ENCODE results near the gene RAB30.
"Not testable (repeated sequence)": the region's sequence is repeated elsewhere in the genome, so short reads cannot be mapped to it uniquely, and the experiment has no call there.

RAB30 gene

DNA sequence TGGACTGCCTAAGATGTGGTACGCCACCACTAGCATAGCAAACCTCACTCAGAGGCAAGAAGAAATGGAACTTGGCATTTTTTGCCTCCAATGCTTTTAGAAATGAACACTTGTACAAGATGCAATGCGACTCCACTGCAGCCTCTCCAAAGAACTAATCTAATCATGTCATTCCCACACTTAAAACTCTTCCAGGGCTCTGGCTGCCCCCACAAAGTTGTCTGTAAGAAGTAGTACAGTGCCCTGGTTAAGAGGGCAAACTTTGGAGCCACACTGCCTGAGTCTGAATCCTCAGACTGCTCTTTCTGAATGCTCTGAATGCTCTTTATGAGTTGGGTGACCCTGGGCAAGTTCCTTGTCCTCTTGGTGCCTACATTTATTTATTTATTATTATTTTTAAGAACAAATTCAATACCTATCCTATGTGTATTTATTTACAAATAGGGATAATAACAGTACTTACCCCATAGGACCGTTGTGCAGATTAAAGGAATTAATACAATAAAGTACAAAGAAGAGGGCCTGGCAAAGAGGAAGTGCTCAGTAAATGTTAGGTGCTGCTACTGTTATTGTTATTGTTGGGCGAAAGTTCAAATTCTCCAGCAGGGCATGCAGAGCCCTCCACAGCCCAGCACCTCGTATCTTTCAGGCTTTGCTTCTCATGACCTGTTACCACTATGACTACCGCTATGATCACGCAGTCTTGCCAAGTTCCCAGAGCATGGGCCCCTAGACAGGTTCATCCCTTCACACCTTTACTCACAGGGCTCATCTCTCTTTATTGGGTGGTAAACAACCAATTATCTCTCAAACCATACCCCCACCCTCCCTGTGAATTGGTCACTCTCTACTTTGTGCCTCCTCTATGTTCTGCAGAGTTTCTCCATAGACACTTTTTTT lies 59.3 kb downstream of the RAB30 start:
- H3K27me3 ChIP-seq (replicated peaks; ENCODE audit: control insufficient read depth, insufficient read depth, low read length, poor library complexity, severe bottlenecking) = no peaks in the 10 kb centered on the region
- no peak overlapping the region for H3K27ac ChIP-seq (ENCODE audit: insufficient read depth, low read length, poor library complexity, severe bottlenecking)
- H3K4me3 ChIP-seq (ENCODE audit: insufficient read depth, low read depth, low read length, poor library complexity, severe bottlenecking) = no peak overlapping the region
- H3K36me3 ChIP-seq (ENCODE audit: control insufficient read depth, insufficient read depth, low read length) = no peaks in the 10 kb centered on the region
- H3K4me1 ChIP-seq (ENCODE audit: control insufficient read depth, insufficient read depth, low read length, poor library complexity, severe bottlenecking) = no peaks in the 10 kb centered on the region
- DNase-seq = no peak
- no peaks in the 10 kb centered on the region for H3K9me3 ChIP-seq (ENCODE audit: control insufficient read depth, low read length)

DNA sequence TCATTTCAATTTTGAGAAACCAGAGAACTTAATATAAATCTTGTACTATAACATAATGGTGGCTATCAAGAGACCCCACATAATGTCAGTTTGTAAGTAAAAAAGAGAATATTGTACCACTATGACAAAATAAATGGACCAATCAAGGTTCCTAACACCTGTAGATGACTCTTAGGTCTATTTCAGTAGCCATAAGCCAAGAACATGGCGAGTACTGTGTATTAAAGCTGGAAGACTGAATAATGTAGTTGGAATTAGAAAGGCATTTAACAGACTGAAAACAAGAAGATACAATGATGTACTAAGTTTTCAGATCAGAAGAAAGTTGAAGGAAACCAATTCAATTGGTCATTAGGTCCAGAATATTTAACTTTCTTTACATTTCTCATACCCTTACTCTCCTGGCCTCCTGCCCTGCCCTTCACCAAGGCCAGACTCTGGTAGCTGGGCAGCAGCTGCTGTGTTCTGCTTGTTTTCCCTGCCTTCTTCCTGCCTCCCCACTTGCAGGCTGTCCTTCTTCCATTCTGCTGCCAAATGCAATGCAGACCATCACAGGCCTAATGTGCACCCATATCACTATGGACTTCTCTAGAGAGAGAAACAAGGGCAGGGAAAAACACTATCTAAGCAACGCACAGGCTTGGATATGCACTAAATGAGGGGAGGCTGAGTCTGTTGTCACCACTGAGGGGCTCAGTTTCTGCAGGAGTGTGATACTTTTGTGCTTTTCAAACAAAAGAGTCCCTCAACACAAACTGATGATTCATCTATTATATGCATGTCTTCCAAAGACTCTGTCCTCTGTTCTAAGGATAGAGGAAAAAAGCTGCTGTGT lies 60.1 kb downstream of the RAB30 start:
- H3K27me3 ChIP-seq (replicated peaks; ENCODE audit: control insufficient read depth, insufficient read depth, low read length, poor library complexity, severe bottlenecking) = no peaks in the 10 kb centered on the region
- H3K4me3 ChIP-seq (ENCODE audit: insufficient read depth, low read depth, low read length, poor library complexity, severe bottlenecking) = no peak overlapping the region
- H3K36me3 ChIP-seq (ENCODE audit: control insufficient read depth, insufficient read depth, low read length) = no peaks in the 10 kb centered on the region
- H3K4me1 ChIP-seq (ENCODE audit: control insufficient read depth, insufficient read depth, low read length, poor library complexity, severe bottlenecking) = no peaks in the 10 kb centered on the region
- no peak for DNase-seq
- no peaks in the 10 kb centered on the region for H3K9me3 ChIP-seq (ENCODE audit: control insufficient read depth, low read length)
- no peak overlapping the region for H3K27ac ChIP-seq (ENCODE audit: insufficient read depth, low read length, poor library complexity, severe bottlenecking)

DNA sequence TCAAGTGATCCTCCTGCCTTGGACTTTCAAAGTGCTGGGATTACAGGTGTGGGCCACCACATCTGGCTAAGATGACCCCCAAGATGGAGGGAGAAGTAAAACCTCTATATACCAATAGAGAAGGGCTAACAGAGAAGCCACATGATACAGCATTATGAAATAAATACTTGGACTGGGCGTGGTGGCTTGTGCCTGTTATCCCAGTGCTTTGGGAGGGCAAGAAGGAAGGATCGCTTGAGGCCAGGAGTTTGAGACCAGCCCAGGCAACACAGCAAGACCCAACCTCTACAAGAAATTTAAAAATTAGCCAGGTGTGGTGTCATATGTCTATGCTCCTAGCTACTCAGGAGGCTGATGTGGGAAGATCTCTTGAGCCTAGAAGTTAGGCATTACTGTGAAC lies 61.7 kb downstream of the RAB30 start:
- no peaks in the 10 kb centered on the region for H3K9me3 ChIP-seq (ENCODE audit: control insufficient read depth, low read length)
- H3K27me3 ChIP-seq (replicated peaks; ENCODE audit: control insufficient read depth, insufficient read depth, low read length, poor library complexity, severe bottlenecking) = no peaks in the 10 kb centered on the region
- no peaks in the 10 kb centered on the region for H3K36me3 ChIP-seq (ENCODE audit: control insufficient read depth, insufficient read depth, low read length)
- no peak overlapping the region for H3K27ac ChIP-seq (ENCODE audit: insufficient read depth, low read length, poor library complexity, severe bottlenecking)
- no peak for DNase-seq
- no peaks in the 10 kb centered on the region for H3K4me1 ChIP-seq (ENCODE audit: control insufficient read depth, insufficient read depth, low read length, poor library complexity, severe bottlenecking)
- H3K4me3 ChIP-seq (ENCODE audit: insufficient read depth, low read depth, low read length, poor library complexity, severe bottlenecking) = no peak overlapping the region

DNA sequence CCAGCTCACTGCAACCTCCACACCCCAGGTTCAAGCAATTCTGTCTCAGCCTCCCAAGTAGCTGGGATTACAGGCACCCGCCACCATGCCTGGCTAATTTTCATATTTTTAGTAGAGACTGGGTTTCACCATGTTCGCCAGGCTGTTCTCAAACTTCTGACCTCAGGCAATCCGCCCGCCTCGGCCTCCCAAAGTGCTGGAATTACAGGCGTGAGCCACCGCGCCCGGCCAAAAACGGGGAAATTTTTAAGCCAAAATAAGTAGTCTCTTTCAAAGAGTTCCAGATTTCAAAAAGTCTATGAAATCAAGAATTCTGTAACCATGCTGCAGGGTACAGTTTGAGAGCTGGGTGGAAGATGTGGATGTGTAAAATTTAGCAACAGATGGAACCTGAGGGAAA lies 62.6 kb downstream of the RAB30 start:
- H3K9me3 ChIP-seq (ENCODE audit: control insufficient read depth, low read length); H3K4me1 ChIP-seq (ENCODE audit: control insufficient read depth, insufficient read depth, low read length, poor library complexity, severe bottlenecking); H3K4me3 ChIP-seq (ENCODE audit: insufficient read depth, low read depth, low read length, poor library complexity, severe bottlenecking); H3K27ac ChIP-seq (ENCODE audit: insufficient read depth, low read length, poor library complexity, severe bottlenecking); DNase-seq; H3K36me3 ChIP-seq (ENCODE audit: control insufficient read depth, insufficient read depth, low read length); H3K27me3 ChIP-seq (replicated peaks; ENCODE audit: control insufficient read depth, insufficient read depth, low read length, poor library complexity, severe bottlenecking): not testable (repeated sequence)

DNA sequence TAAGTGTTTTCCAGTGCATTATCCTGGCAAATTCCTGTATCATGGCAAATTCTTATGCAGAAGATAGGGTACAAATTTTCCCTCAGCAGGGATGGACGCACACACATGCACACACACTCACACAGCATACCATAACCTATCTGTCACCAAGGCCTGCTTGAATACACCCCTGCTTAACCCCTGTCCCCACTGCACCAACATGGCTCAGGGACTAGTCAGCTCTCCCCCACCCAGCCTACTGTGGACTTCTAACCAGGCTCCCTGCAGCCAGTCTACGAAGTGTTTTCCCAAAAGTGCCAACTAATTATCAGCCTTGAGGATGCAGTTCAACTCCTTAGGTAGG lies 63.1 kb downstream of the RAB30 start:
- Histone ChIP-seq H3K9me3 (ENCODE audit: control insufficient read depth, low read length) (no peaks in the 10 kb centered on the region), H3K27me3 (replicated peaks; ENCODE audit: control insufficient read depth, insufficient read depth, low read length, poor library complexity, severe bottlenecking) (no peaks in the 10 kb centered on the region), H3K36me3 (ENCODE audit: control insufficient read depth, insufficient read depth, low read length) (no peaks in the 10 kb centered on the region), H3K4me3 (ENCODE audit: insufficient read depth, low read depth, low read length, poor library complexity, severe bottlenecking) (no peak overlapping the region), H3K4me1 (ENCODE audit: control insufficient read depth, insufficient read depth, low read length, poor library complexity, severe bottlenecking) (no peaks in the 10 kb centered on the region), H3K27ac (ENCODE audit: insufficient read depth, low read length, poor library complexity, severe bottlenecking) (no peak overlapping the region)
- DNase-seq = no peak

DNA sequence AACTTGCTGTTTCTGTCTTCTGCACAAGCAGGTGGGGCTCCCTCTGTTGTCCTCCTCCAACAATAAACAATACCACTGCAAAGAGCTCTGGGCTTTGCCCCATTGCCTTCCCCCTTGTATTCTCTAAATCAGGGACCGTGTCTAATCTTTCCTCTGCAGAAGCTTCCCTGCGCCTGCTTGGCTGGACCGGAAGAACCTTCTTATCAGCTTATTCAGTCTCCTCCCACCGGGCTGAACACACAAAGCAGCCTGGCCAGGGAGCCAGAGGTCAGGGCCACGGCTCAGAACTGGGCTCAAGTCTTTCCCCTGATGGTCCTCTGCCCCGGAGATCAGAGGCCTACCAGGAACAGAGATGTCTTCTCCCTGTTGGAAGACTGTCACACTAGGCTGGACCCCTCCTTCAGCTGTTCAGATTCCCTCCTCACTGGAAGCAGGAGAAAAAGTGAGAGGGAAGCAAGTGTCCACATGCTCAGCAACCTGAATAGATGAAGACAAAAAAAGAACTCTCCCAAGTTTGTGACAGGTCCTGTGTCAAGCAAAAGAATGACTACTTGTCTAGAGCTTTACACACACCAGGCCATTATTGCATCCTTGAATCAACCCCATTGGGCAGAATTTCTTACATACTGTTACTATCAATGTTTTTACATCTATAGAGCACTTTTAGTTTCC lies 63.7 kb downstream of the RAB30 start:
- H3K9me3 ChIP-seq (ENCODE audit: control insufficient read depth, low read length) = no peaks in the 10 kb centered on the region
- DNase-seq = no peak
- H3K4me3 ChIP-seq (ENCODE audit: insufficient read depth, low read depth, low read length, poor library complexity, severe bottlenecking) = no peak overlapping the region
- H3K27ac ChIP-seq (ENCODE audit: insufficient read depth, low read length, poor library complexity, severe bottlenecking) = no peak overlapping the region
- H3K4me1 ChIP-seq (ENCODE audit: control insufficient read depth, insufficient read depth, low read length, poor library complexity, severe bottlenecking) = no peaks in the 10 kb centered on the region
- H3K27me3 ChIP-seq (replicated peaks; ENCODE audit: control insufficient read depth, insufficient read depth, low read length, poor library complexity, severe bottlenecking) = no peaks in the 10 kb centered on the region
- H3K36me3 ChIP-seq (ENCODE audit: control insufficient read depth, insufficient read depth, low read length) = no peaks in the 10 kb centered on the region

DNA sequence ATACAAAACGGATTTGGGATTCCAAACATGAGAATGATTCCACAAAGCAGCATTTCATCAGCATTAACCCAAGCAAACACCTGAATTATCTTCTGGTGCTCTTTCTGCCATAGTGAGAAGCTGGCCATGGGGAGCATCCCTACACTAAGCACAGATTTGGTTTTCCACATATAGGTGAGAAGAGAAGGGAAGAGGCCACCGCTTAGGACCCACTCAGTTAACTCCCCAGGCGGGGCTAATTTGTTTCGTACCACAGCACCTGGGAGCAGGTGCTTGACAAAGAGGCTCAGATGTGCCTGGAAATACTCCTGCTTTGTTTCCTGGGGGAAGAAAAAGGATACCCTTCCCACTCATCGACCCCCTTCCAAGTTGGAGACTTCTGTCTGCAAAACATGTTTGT lies 64.2 kb downstream of the RAB30 start:
- H3K4me3 ChIP-seq (ENCODE audit: insufficient read depth, low read depth, low read length, poor library complexity, severe bottlenecking) = no peak overlapping the region
- H3K27ac ChIP-seq (ENCODE audit: insufficient read depth, low read length, poor library complexity, severe bottlenecking) = no peak overlapping the region
- H3K27me3 ChIP-seq (replicated peaks; ENCODE audit: control insufficient read depth, insufficient read depth, low read length, poor library complexity, severe bottlenecking) = no peaks in the 10 kb centered on the region
- H3K36me3 ChIP-seq (ENCODE audit: control insufficient read depth, insufficient read depth, low read length) = no peaks in the 10 kb centered on the region
- H3K9me3 ChIP-seq (ENCODE audit: control insufficient read depth, low read length) = no peaks in the 10 kb centered on the region
- DNase-seq = no peak
- no peaks in the 10 kb centered on the region for H3K4me1 ChIP-seq (ENCODE audit: control insufficient read depth, insufficient read depth, low read length, poor library complexity, severe bottlenecking)

DNA sequence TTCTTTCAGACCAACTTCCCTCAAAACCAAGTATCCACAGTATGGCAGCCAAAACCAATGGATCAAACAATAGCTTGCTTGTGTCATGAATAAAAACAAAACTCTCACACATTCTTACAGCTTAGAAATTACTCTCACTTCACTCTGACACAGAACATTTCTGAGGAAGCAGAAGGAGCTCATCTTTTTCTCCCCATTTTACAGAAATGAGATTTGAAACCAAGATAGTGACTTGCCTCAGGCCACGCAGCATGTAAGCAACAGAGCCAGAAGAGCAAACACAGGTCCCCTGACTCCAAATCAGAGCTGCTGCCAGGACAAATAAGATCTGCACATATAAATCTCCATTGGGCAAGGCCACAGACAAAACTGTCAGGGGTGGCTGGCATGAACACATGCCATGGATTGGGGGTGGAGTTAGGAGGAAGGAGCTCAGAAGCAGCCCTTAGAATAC lies 64.8 kb downstream of the RAB30 start:
- Histone ChIP-seq H3K36me3 (ENCODE audit: control insufficient read depth, insufficient read depth, low read length) (no peaks in the 10 kb centered on the region), H3K4me1 (ENCODE audit: control insufficient read depth, insufficient read depth, low read length, poor library complexity, severe bottlenecking) (no peaks in the 10 kb centered on the region), H3K27me3 (replicated peaks; ENCODE audit: control insufficient read depth, insufficient read depth, low read length, poor library complexity, severe bottlenecking) (no peaks in the 10 kb centered on the region)

DNA sequence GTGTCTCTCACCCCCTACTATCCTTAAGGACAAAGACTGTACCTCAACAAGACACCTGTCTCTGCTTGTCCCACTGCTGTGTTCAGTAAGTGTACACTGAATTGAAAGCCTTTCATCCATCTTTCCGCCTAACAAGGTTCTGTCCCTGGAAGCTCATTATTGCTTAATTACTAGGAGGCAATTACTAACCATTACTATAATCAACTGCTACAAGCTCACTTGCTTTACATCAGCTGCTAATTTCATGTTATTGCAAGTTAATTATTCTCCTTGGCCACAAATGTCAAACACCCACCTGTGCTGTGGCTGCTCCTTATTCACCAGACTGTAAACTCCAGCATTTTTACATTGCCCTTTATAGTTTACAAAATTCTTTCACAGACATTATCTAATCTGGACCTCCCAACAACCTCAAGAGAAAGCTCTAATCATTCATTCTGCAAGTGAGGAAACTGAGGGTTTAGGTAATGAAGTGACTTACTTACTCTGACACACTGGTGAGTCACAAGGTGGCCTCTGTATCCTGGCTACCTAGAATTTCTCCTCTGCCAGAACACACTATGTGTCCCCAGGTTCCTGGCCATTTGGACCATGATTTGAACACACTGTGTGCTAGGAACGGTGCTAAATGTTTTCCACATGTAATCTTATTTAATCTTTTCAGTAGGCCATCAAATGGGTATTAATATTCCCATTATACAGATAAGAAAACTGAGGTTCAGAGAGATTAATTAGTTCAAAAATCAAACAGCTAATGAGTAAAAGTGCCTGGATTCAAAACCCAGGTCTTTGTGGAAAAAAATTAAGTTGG lies 66.7 kb downstream of the RAB30 start:
- H3K4me1 ChIP-seq (ENCODE audit: control insufficient read depth, insufficient read depth, low read length, poor library complexity, severe bottlenecking) = no peaks in the 10 kb centered on the region
- no peaks in the 10 kb centered on the region for H3K9me3 ChIP-seq (ENCODE audit: control insufficient read depth, low read length)
- H3K27ac ChIP-seq (ENCODE audit: insufficient read depth, low read length, poor library complexity, severe bottlenecking) = no peak overlapping the region
- no peaks in the 10 kb centered on the region for H3K36me3 ChIP-seq (ENCODE audit: control insufficient read depth, insufficient read depth, low read length)
- no peak overlapping the region for H3K4me3 ChIP-seq (ENCODE audit: insufficient read depth, low read depth, low read length, poor library complexity, severe bottlenecking)
- DNase-seq = no peak
- H3K27me3 ChIP-seq (replicated peaks; ENCODE audit: control insufficient read depth, insufficient read depth, low read length, poor library complexity, severe bottlenecking) = no peaks in the 10 kb centered on the region

More for the DNA sequence above, 64.8 kb downstream of the RAB30 start:
- Histone ChIP-seq H3K27ac (ENCODE audit: insufficient read depth, low read length, poor library complexity, severe bottlenecking) (no peak overlapping the region), H3K9me3 (ENCODE audit: control insufficient read depth, low read length) (no peaks in the 10 kb centered on the region), H3K4me3 (ENCODE audit: insufficient read depth, low read depth, low read length, poor library complexity, severe bottlenecking) (no peak overlapping the region)
- DNase-seq = no peak

Data from effector memory CD4-positive, alpha-beta T cell (primary cell).